GM19463 (cell line): ENCODE results near the gene MUL1.
"Not testable (repeated sequence)": the region's sequence is repeated elsewhere in the genome, so short reads cannot be mapped to it uniquely, and the experiment has no call there.

ENCODE experiments used
- ATAC-seq: cut with Tn5 transposase; IDR thresholded peaks from one replicate; pipeline ENCODE4 v1.9.1; 2021; ENCODE audit warnings: mild to moderate bottlenecking, moderate library complexity; ENCODE audit not compliant: unreplicated experiment

The MUL1 gene

GRCh38 chr1:20519609-20520262, 11.8 kb upstream of the MUL1 start:
- ATAC-seq: not testable (repeated sequence)

GRCh38 chr1:20511518-20512428, 3.8 kb upstream of the MUL1 start:
- ATAC-seq: no peak

GRCh38 chr1:20508411-20508771, 440 bp upstream of the MUL1 start:
- ATAC-seq: no peak

- no peak for ATAC-seq
Measured at GRCh38 chr1:20507248-20507563, 745 bp downstream of the MUL1 start.

GRCh38 chr1:20505488-20505887, 2.5 kb downstream of the MUL1 start:
- no peak for ATAC-seq

- no peak for ATAC-seq
Measured at GRCh38 chr1:20500716-20501115, 7.2 kb downstream of the MUL1 start.

GRCh38 chr1:20499718-20500117, 8.2 kb downstream of the MUL1 start:
- ATAC-seq: no peak

- no peak for ATAC-seq
Measured at GRCh38 chr1:20499105-20499504, 8.8 kb downstream of the MUL1 start.

- ATAC-seq: no peak
Measured at GRCh38 chr1:20498116-20498515, 9.8 kb downstream of the MUL1 start.

- no peak for ATAC-seq
Measured at GRCh38 chr1:20497506-20497905, 10.4 kb downstream of the MUL1 start.

GRCh38 chr1:20496725-20497383, 11.1 kb downstream of the MUL1 start:
- ATAC-seq: not testable (repeated sequence)

GRCh38 chr1:20496241-20496661, 11.7 kb downstream of the MUL1 start:
- ATAC-seq: no peak

GRCh38 chr1:20495661-20496060, 12.3 kb downstream of the MUL1 start:
- ATAC-seq: no peak

GRCh38 chr1:20494609-20495311, 13.2 kb downstream of the MUL1 start:
- ATAC-seq: no peak

- ATAC-seq: no peak
Measured at GRCh38 chr1:20493839-20494608, 13.9 kb downstream of the MUL1 start.

- ATAC-seq: no peak
Measured at GRCh38 chr1:20493309-20493708, 14.6 kb downstream of the MUL1 start.

- ATAC-seq: no peak
Measured at GRCh38 chr1:20492751-20493150, 15.2 kb downstream of the MUL1 start.

- no peak for ATAC-seq
Measured at GRCh38 chr1:20491866-20492265, 16.1 kb downstream of the MUL1 start.

- no peak for ATAC-seq
Measured at GRCh38 chr1:20491178-20491577, 16.8 kb downstream of the MUL1 start.

GRCh38 chr1:20487236-20487590, 20.7 kb downstream of the MUL1 start:
- ATAC-seq: no peak
